SK-N-SH (cell line): Measurements from ENCODE around the gene GNB2. TPM values are rescaled to one million over a fixed set of nuclear protein-coding genes. Genes with fewer than 3 reads are reported as not detected.

Experiments
- CTCF ChIA-PET: fragments of 300-600, 350-600 bp; formaldehyde crosslinking; extraction: SDS; loops from one replicate; lab custom pipeline; 2021; lab: Yijun Ruan, JAX
- POLR2A ChIA-PET: fragments of 350-600 bp; sonication (Branson Sonifier 250); formaldehyde crosslinking; extraction: SDS; loops from one replicate; lab custom pipeline; 2020; ENCODE audit warnings: antibody characterized with exemption, inconsistent platforms; lab: Yijun Ruan, JAX
- DNase-seq: peaks from one replicate; pipeline ENCODE4 v3.0.0; 2012
- H2AFZ ChIP-seq: fragments of 200-600 bp; sonication (generic); 2 replicates; pipeline ENCODE4 v1.8.1; 2016; ENCODE audit warnings: antibody characterized with exemption, mild to moderate bottlenecking, low read depth
- H3F3A ChIP-seq: fragments of 200-600 bp; sonication (generic); replicated peaks from 2 replicates; pipeline ENCODE3; 2016; ENCODE audit warnings: antibody characterized with exemption, mild to moderate bottlenecking; ENCODE audit not compliant: insufficient read depth
- H3K27ac ChIP-seq, 2 experiments: fragments of 200-500 bp in 1 of 2; fragments of 200-600 bp in 1 of 2; sonication (Bioruptor generic) in 1 of 2; sonication (generic), shearing (Covaris generic) in 1 of 2; 2 replicates each; pipeline versions ENCODE4 v1.5.1 to v1.6.1; 2014 to 2016; ENCODE audit warnings: low read depth in 2 of 2, inconsistent platforms in 1 of 2, low read length in 1 of 2, mild to moderate bottlenecking in 1 of 2, mixed read lengths in 1 of 2
- H3K27me3 ChIP-seq: fragments of 200-600 bp; sonication (generic), shearing (Covaris generic); 2 replicates; pipeline ENCODE4 v1.6.1; 2016; ENCODE audit warnings: mixed run types; ENCODE audit not compliant: insufficient read depth
- H3K36me3 ChIP-seq, 2 experiments: fragments of 200-500 bp in 1 of 2; fragments of 200-600 bp in 1 of 2; sonication (Bioruptor generic) in 1 of 2; sonication (generic) in 1 of 2; replicated peaks in 1 of 2; 2 replicates each; pipeline versions ENCODE3 to v1.5.1; 2014 to 2016; ENCODE audit warnings: low read length in 1 of 2, mild to moderate bottlenecking in 1 of 2; ENCODE audit not compliant: insufficient read depth in 2 of 2, control insufficient read depth in 1 of 2
- H3K4me1 ChIP-seq, 2 experiments: fragments of 200-500 bp in 1 of 2; fragments of 200-600 bp in 1 of 2; sonication (Bioruptor generic) in 1 of 2; sonication (generic), shearing (Covaris generic) in 1 of 2; 2 replicates each; pipeline versions ENCODE4 v1.5.1 to v1.6.1; 2014 to 2016; ENCODE audit warnings: low read depth in 1 of 2, low read length in 1 of 2, mixed run types in 1 of 2; ENCODE audit not compliant: insufficient read depth in 2 of 2, control insufficient read depth in 1 of 2
- H3K4me2 ChIP-seq: fragments of 200-600 bp; sonication (generic), shearing (Covaris generic); 2 replicates; pipeline ENCODE4 v1.6.1; 2017; ENCODE audit warnings: mixed run types
- H3K4me3 ChIP-seq, 2 experiments: fragments of 200-500 bp in 1 of 2; fragments of 200-600 bp in 1 of 2; sonication (Bioruptor generic) in 1 of 2; sonication (generic), shearing (Covaris generic) in 1 of 2; 2 replicates each; pipeline versions ENCODE4 v1.5.1 to v1.8.1; 2014 to 2016; ENCODE audit warnings: low read depth in 2 of 2, inconsistent platforms in 1 of 2, low read length in 1 of 2, mild to moderate bottlenecking in 1 of 2, mixed read lengths in 1 of 2, moderate library complexity in 1 of 2
- H3K79me2 ChIP-seq: fragments of 200-600 bp; sonication (generic); 2 replicates; pipeline ENCODE4 v1.8.1; 2017; ENCODE audit warnings: mild to moderate bottlenecking; ENCODE audit not compliant: insufficient read depth
- H3K9ac ChIP-seq: fragments of 200-600 bp; sonication (generic); 2 replicates; pipeline ENCODE4 v1.6.1; 2017; ENCODE audit warnings: mixed run types
- H3K9me2 ChIP-seq: fragments of 200-600 bp; sonication (generic); 2 replicates; pipeline ENCODE4 v1.6.1; 2017; ENCODE audit warnings: mixed run types
- H3K9me3 ChIP-seq: fragments of 200-600 bp; sonication (generic); 2 replicates; pipeline ENCODE4 v1.6.1; 2017; ENCODE audit warnings: mixed run types, mild to moderate bottlenecking, moderate library complexity
- H4K20me1 ChIP-seq: fragments of 200-600 bp; sonication (generic); 2 replicates; pipeline ENCODE4 v1.6.1; 2017; ENCODE audit warnings: mild to moderate bottlenecking, mixed run types; ENCODE audit not compliant: insufficient read depth
- CTCF ChIP-seq: fragments of 200-600 bp; sonication (generic); IDR thresholded peaks from 2 replicates; pipeline ENCODE4 v1.6.1; 2017; ENCODE audit warnings: antibody characterized with exemption, mild to moderate bottlenecking, moderate library complexity
- FOXM1 ChIP-seq: IDR thresholded peaks from 2 replicates; pipeline ENCODE4 v1.4.0; 2012; ENCODE audit warnings: low read depth, mild to moderate bottlenecking
- JUND ChIP-seq: IDR thresholded peaks from 2 replicates; pipeline ENCODE4 v1.4.0; 2012
- MAX ChIP-seq: IDR thresholded peaks from 2 replicates; pipeline ENCODE4 v1.4.0; 2012; ENCODE audit warnings: low read depth
- MEF2A ChIP-seq: IDR thresholded peaks from 2 replicates; pipeline ENCODE4 v1.4.0; 2012; ENCODE audit warnings: low read depth, borderline replicate concordance
- MXI1 ChIP-seq: IDR thresholded peaks from 2 replicates; pipeline ENCODE4 v1.6.1; 2012; ENCODE audit warnings: mild to moderate bottlenecking, low read depth, low read length, improper control_type of control experiment
- NRF1 ChIP-seq: IDR thresholded peaks from 2 replicates; pipeline ENCODE4 v1.6.1; 2012; ENCODE audit warnings: low read depth, mild to moderate bottlenecking, low read length
- RAD21 ChIP-seq: IDR thresholded peaks from 2 replicates; pipeline ENCODE4 v1.6.1; 2012; ENCODE audit warnings: mild to moderate bottlenecking, low read length
- SMC3 ChIP-seq: IDR thresholded peaks from 2 replicates; pipeline ENCODE4 v1.6.1; 2012; ENCODE audit warnings: low read depth, low read length, improper control_type of control experiment
- TAF1 ChIP-seq: IDR thresholded peaks from 2 replicates; pipeline ENCODE4 v1.6.1; 2012; ENCODE audit warnings: low read depth, mild to moderate bottlenecking, low read length, moderate library complexity, borderline replicate concordance
- TCF12 ChIP-seq: IDR thresholded peaks from 2 replicates; pipeline ENCODE4 v1.4.0; 2012
- USF1 ChIP-seq: IDR thresholded peaks from 2 replicates; pipeline ENCODE4 v1.4.0; 2012; ENCODE audit warnings: low read depth, borderline replicate concordance
- ZBTB33 ChIP-seq: IDR thresholded peaks from 2 replicates; pipeline ENCODE4 v1.4.0; 2012; ENCODE audit warnings: low read depth, borderline replicate concordance
- WGBS: methylation state at CpG from one replicate; pipeline ENCODE4 v1.1.6; 2017; ENCODE audit warnings: low lambda C conversion rate; 5-methylcytosine and 5-hydroxymethylcytosine counted together
- polyA plus RNA-seq, 3 experiments: library from polyadenylated mRNA; depleted of rRNA; stranded (reverse); fragments of >200 nt; gene quantifications; 2 replicates each; pipeline ENCODE4 v1.2.3, GENCODE V29; 2012

The GNB2 gene
- polyA plus RNA-seq, 1 of the 3 experiments (the other 2 are of a cell fraction), result 398 TPM

GRCh38 chr7:100632951-100633717, 40.4 kb upstream of the GNB2 start:
- Histone ChIP-seq H3K36me3 (no peaks in the 10 kb centered on the region), H3K9ac (peak overlapping the region; percentile 27; the same call in 1 of the 2 replicates), H3K4me2 (peak overlapping the region; percentile 91), H3F3A (peaks cover 7% of the 10 kb centered on the region), H3K27me3 (no peaks in the 10 kb centered on the region), H3K9me3 (no peaks in the 10 kb centered on the region), H3K4me1 (peaks cover 6% of the 10 kb centered on the region in 2 experiments; a peak in 1 of 4 replicates), H2AFZ (peak overlapping the region; percentile 93), H3K27ac (no peak overlapping the region), H3K9me2 (no peaks in the 10 kb centered on the region), H3K79me2 (no peaks in the 10 kb centered on the region), H4K20me1 (no peaks in the 10 kb centered on the region), H3K4me3 (peak overlapping the region; percentile 43 to 59)
- DNase-seq, result peak; percentile 95
- ChIA-PET POLR2A (interaction anchor here (0.8 to 2.1 kb wide), 12 partner anchors 16 to 531 kb away, joined by 3 to 11 read pairs (median 4); partner anchors contain the start of genes ACTL6B, AP4M1, GNB2 and MOSPD3), CTCF (interaction anchor here (0.6 to 9.0 kb wide), 42 partner anchors 10 to 221 kb away, joined by 3 to 109 read pairs (median 6); partner anchors contain the start of genes ACTL6B, FBXO24, GNB2 and LRCH4)
- WGBS, result 7% methylated on average over 47 of the region's 72 CpGs
- TF ChIP-seq ZBTB33, result no peak
- TF ChIP-seq JUND, result no peak
- peak; percentile 81 for TF ChIP-seq MXI1
- TF ChIP-seq SMC3, result peak; percentile 44
- TF ChIP-seq CTCF, result peak; percentile 53
- TF ChIP-seq FOXM1, result no peak
- TF ChIP-seq TCF12, result no peak
- TF ChIP-seq MAX, result peak; percentile 91
- no peak for TF ChIP-seq MEF2A
- TF ChIP-seq RAD21, result peak; percentile 46
- TF ChIP-seq TAF1, result 0 out of 2 replicates have a peak, but pooled peaks have one; percentile 14
- TF ChIP-seq USF1, result peak; percentile 68; the same call in 1 of the 2 replicates
- 0 out of 2 replicates have a peak, but pooled peaks have one; percentile 8 for TF ChIP-seq NRF1
